GM18909 (cell line): ENCODE data around the gene TNNC1.
A peak's percentile ranks its signal among the peaks of the same experiment; 100 is the strongest.

ENCODE experiments used
- ATAC-seq: cut with Tn5 transposase; IDR thresholded peaks from one replicate; pipeline ENCODE4 v1.9.1; 2021; ENCODE audit warnings: mild to moderate bottlenecking; ENCODE audit not compliant: unreplicated experiment, poor library complexity

Gene TNNC1

DNA sequence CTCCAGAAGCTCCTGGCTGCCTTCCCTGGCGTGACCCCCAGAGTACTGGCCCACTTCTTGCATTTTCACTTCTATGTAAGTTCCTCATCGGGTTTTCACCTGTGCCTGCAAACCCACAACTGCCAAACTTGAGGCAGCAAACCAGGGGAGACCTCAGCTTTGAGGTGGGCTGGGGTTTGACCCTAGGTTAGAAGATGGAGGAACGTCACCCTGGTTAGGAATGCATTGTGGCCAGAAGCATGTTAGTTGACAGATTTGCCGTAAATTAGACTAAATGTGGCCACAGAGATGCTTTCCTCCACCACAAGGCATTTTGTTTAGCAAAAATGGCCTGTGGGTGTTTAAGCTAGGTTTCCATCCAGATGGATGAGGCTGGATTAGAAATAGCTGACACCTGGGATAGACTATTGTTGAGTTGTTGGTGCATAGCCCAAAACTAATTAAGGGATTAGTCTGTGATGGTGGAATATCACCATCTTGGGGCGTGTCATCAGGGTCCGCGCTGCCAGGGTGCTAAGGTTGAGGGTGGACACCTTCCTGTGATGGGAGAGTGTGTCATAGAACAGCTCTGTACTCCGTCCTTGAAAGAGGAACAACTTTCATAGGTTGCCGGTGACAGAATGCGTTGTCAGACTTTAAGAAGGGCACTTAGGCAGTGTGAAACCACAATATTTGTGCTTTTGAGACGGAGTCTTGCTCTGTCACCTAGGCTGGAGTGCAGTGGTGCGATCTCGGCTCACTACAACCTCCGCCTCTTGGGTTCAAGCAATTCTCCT, 5.1 kb upstream of the TNNC1 start:
- no peak for ATAC-seq

- no peak for ATAC-seq
Observed at GRCh38 chr3:52458031-52458760, 4.4 kb upstream of the TNNC1 start.

DNA sequence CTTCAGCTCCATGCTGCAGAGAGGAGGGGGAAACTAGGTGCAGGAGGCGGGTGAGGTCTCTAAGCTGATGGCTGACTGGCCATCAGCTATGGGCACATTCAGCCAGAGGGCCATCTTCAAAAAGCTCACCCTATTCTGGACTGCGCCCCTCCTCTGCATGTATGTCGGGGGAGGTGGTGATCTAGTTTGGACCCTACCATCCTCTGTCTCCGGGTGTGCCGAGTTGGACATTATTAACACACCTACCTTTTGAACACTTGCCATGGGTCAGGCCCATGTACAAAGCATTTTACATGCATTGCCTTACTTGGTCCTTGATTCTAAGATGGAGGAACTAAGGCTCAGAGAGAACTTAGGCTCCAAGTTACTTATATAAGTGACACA, 3.0 kb upstream of the TNNC1 start:
- no peak for ATAC-seq

- ATAC-seq = no peak
Observed at GRCh38 chr3:52456169-52456799, 2.4 kb upstream of the TNNC1 start.

DNA sequence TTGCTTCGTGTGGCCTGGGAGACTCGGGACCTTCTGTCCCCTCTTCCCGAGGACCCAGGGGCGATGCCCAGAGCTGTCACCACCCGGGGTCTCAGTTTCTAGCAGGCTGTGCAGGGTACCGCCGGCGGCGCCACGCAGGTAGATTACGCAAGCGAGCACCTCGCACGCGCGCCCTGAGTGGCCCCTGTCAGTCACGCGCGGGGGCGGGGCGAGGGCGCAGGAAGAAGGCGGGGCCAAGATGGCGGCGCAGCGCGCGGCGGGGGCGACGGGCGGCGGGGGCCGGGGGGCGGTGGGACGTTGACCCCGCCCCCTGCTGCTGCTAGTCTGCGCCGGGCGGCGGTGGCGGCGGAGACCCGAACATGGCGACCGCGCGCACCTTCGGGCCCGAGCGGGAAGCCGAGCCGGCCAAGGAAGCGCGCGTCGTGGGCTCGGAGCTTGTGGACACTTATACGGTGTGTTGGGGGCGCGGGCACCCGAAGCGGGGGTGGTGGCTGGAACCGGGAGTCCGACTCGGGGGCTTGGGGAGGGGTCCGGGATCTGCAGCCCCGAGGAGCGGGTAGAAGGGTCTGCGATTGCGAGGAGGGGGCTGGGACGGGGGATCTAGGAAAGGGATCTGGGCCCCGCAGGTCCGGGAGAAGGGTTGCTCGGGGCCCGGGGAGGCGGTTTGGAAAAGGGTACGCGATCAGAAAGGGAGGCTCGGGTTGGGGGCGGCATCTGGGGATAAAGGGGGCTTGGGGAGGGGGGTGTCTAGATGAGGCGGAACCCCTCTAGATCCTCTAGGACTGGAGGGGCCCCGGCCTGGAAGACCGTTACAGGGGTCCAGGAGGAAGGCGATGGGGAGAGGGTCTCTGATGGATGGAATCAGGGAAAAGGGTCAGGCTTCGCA, 1.7 kb upstream of the TNNC1 start, which contains the start of gene NISCH:
TSS of gene NISCH (plus strand) at position 322 of the 886 bp plus-strand sequence. CDS start at position 360, 38 bp downstream.
- peak; percentile 80 for ATAC-seq

GRCh38 chr3:52454938-52455282, 1.1 kb upstream of the TNNC1 start:
- no peak for ATAC-seq

DNA sequence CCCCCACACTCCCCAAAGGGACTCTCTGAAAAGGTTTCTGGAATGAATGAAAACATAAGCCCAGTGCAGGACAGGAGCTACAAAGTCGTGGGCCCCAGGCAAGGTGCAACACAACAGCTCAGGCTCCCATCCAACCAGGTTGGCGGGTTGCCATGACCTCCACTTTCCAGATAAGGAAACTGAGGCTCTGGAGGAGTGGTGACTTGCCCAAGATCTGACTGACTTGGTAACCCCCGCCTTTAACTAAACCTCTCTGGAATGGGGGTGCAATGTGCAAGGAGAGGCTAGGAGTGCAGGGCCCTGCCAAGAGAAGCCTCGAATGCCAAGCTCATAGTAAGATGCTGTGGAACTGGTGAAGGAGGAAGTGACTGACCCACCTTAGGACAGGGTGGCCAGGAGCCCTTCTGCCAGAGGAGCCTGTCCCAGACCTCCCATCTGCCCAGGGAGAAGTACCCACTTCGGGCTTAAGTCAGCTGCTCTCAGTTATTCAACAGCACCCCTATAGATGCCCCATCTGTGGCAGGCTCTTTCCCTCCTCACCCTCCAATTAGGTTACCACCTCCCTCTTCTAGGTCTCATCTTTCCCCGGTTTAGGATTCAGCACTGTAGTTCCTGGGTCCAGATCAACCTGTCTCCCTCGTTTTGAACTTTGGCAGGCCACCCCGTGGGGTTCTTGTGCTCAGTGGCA, 553 bp upstream of the TNNC1 start:
- ATAC-seq = no peak

DNA sequence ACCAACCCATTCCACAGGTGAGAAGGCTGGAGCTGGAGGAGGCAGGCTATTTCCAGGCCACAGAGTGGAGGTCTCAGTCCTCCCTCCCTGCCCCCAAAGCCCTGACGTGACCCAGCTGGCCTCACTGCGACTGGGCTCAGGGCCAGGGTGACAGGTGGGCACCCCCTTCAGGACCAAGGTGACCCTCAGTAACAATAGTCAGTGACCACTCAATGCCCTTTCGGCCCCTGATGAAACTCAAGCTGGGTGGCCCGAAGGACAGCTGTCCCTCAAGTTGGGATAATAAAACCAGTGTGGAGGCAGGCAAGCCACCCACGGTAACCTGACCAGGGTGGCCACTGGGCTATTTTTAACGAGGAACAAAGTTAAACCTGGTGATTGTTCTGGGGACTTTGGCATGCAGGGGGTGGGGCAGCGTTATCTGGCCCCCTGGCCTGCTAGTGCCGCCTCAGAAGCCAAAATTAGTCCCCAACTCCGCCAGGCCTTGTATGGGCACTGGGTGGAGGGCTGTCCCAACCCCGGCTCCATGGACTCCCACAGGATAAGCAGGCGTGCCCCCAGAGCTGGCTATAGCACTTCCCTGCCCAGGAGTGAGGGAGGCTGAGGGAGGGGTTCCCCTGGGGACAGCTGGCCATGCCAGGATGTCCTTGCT, 1.1 kb downstream of the TNNC1 start:
- ATAC-seq = no peak

DNA sequence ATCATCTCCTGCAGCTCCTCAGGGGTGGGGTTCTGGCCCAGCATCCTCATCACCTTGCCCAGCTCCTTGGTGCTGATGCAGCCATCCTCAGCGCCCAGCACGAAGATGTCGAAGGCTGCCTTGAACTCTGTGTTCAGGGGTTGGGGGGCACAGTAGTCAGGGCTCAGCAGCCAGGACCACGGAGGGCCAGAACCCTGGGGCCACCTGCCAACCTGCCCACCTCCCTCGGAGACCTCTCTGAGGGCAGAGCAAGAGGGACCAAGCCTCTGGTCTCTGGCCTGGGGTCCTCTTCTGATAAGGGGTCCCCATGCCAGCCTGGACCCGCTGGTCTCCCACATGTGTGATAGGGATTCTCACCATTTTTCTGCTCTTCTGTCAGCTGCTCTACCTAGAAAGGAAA, 1.7 kb downstream of the TNNC1 start:
- no peak for ATAC-seq

DNA sequence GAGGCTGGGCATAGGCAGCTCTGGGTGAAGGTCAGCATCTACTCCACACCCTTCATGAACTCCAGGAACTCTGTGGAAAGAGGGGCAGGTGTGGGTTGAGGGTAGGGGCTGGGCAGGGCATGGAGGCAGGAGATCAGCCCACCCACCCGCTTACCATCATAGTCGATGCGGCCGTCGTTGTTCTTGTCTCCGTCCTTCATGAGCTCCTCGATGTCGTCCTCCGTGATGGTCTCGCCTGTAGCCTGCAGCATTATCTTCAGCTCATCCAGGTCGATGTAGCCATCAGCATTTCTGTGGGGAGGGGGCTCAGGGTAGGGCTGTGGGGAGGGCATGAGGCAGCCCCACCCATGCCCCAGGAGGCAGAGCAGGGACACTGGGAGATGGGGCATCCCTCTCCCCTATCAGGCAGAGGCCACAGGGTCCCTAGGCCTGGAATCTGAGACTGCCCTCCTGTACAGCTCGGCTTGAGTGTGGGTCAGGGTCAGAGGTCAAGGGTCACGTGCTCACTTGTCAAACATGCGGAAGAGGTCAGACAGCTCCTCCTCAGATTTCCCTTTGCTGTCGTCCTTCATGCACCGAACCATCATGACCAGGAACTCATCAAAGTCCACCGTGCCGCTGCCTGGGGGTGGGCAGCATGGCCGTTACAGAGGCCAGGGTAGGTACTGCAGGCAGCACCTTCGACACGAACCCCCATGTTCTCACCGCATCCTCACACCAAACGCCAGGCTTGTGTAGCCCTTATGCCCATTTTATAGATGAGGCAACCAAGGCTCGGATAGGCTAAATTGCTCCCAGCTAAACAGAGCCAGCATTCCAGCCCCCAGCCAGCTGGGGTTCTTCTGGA, 2.4 kb downstream of the TNNC1 start:
- ATAC-seq = no peak

- ATAC-seq = no peak
Observed at GRCh38 chr3:52450489-52451236, 3.2 kb downstream of the TNNC1 start.

GRCh38 chr3:52447512-52448355, 6.1 kb downstream of the TNNC1 start:
- no peak for ATAC-seq

DNA sequence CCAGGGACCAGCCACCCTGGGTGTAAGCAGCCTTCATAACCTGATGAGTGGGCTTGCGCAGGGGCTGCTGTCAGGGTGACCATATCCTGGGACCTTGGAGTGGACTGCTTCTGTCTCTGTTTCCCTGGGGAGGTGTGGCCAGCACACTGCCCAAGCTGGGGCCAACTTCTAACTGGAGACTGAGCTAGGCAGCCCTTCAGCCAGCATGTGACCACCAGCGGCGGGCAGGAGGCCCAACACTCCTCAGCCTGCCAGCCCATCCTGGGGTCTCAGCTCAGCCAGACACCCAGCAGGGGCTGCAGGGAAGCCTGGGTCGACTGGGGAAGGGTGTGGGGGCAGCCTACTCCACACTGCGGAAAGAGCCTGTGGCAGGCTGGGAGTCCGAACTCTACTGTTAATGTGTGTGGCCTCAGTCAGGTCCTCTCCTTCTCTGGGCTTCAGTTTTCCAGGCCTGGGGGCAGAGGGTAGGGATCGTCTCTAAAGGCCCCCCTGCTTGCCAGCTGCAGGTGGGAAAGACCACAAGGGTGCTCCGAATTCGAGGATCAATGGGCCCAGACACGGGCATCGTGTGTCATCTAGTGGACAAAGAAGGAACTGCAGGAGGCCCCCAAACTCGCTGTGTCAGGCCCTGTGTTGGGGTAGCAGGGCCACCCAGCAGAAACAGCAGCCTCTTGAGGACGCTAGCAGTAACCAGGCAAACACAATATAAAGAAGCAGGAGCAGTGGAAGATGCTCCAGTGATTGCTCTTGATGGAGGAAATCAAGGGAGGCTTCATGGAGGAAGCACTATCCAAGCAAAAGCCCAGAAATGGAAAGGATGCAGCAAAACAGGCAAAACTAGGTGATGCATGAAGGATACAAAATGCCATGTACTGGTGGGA, 7.0 kb downstream of the TNNC1 start:
- peak; percentile 59 for ATAC-seq

DNA sequence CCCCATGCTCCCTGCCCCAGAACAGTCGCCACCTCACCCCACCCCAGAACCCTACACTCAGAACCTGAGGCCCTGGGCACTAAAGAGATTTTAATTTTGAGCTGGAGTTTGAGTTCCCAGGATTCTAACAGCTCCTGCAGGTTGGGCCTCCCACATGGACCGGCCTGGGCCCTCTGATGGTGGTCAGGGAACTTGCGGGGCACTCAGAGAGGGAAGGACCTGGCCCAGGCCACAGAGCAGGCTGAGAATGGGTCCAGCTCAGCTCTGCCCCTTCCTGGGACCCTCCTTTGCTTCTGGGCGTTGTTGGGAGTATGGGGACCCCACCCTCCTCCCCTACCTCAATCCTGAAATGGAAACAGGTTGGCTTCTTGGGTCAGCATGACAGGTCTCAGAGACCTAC, 7.8 kb downstream of the TNNC1 start:
- ATAC-seq = no peak

- ATAC-seq = peak; percentile 77
Observed at GRCh38 chr3:52444860-52445793, 8.7 kb downstream of the TNNC1 start, which contains the start of gene SEMA3G. Gene SEMA3G (minus strand): TSS chr3:52445103. CDS start chr3:52445027, 76 bp downstream.
